ENCODE results near the gene DAPK3.
"Not testable (repeated sequence)": the region's sequence is repeated elsewhere in the genome, so short reads cannot be mapped to it uniquely, and the experiment has no call there.

The DAPK3 gene

DNA sequence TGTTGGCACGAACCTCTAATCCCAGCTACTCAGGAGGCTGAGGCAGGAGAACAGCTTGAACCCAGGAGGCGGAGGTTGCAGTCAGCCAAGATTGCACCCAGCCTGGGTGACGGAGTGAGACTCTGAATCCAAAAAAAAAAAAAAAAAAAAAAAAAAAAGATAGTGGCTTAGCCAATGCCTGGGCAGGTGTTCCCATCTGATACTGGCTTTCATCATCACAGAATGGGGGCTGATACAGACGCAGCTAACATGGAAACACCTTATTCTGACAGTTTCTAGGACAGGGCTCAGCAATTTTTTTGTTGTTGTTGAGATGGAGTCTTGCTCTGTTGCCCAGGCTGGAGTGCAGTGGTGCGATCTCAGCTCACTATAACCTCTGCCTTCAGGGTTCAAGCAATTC is 29.9 kb upstream of the DAPK3 start:
- DNase-seq = not testable (repeated sequence)

DNA sequence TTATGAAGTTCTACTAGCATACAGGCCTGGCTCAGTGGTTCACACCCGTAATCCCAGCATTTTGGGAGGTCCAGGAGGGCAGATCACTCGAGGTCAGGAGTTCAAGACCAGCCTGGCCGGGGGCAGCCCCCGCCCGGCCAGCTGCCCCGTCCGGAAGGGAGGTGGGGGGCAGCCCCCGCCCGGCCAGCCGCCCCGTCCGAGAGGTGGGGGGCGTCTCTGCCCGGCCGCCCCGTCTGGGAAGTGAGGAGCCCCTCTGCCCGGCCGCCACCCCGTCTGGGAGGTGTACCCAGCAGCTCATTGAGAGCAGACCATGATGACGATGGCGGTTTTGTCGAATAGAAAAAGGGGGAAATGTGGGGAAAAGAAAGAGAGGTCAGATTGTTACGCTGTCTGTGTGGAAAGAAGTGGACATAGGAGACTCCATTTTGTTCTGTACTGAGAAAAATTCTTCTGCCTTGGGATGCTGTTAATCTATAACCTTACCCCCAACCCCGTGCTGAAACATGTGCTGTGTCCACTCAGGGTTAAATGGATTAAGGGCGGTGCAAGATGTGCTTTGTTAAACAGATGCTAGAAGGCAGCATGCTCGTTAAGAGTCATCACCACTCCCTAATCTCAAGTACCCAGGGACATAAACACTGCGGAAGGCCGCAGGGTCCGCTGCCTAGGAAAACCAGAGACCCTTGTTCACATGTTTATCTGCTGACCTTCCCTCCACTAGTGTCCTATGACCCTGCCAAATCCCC is 27.9 kb upstream of the DAPK3 start:
- not testable (repeated sequence) for DNase-seq

DNA sequence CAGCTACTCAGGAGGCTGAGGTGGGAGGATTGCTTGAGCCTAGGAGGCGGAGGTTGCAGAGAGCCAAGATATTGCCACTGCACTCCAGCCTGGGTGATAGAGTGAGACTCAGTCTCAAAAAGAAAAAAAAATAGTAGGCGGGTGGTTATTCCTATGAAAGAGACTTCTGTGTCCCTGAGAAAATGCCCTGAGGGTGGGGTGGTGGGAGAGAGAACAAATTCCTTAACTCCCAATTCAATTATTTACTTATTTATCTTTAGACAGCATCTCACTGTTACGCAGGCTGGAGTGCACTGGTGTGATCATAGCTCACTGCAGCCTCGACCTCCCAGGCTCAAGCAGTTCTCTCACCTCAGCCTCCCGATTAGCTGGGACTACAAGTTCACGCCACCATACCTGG is 24.7 kb upstream of the DAPK3 start:
- no peak for DNase-seq

DNA sequence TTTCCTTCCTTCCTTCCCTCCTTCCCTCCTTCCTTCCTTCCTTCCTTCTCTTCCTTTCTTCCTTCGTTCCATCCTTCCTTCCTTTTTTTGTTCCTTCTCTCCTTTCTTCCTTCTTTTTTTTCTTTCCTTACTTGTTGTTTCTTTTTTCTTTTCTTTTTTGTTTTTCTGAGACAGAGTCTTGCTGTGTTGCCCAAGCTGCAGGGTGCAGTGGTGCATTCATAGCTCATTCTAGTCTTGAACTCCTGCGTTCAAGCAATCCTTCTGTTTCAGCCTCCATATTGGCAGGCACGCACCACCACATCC is 19.9 kb upstream of the DAPK3 start:
- no peak for DNase-seq

DNA sequence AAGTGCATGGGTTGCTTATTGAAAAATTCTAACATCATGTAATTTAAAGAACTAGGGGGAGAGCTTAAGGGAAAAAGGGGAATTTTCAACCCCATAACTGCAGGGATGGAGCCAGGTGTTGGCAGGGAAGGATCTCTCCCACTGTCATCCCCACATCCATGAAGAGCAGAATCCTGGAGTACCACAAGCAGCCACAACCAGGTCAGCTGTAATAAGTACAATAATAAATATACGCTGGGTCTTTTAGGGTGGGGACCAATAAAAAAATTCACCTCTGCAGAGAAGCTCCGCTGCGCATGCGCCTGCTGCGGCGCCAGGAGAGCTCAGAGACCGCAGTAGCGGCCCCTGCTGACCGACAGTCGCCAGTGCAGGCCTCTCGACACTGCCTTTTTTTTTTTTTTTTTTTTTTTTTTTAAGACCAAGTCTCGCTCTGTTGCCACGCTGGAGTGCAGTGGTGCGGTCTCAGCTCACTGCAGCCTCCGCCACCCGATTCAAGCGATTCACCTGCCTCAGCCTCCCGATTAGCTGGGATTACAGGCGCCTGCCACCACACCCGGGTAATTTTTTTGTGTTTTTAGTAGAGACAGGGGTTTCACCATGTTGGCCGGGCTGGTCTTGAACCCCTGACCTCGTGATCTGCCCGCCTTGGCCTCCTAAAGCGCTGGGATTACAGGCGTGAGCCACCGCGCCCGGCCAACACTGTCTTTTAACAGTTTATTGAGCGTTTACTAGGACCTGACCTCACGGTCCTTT is 16.9 kb upstream of the DAPK3 start:
- DNase-seq = peak; percentile 82 to 95

DNA sequence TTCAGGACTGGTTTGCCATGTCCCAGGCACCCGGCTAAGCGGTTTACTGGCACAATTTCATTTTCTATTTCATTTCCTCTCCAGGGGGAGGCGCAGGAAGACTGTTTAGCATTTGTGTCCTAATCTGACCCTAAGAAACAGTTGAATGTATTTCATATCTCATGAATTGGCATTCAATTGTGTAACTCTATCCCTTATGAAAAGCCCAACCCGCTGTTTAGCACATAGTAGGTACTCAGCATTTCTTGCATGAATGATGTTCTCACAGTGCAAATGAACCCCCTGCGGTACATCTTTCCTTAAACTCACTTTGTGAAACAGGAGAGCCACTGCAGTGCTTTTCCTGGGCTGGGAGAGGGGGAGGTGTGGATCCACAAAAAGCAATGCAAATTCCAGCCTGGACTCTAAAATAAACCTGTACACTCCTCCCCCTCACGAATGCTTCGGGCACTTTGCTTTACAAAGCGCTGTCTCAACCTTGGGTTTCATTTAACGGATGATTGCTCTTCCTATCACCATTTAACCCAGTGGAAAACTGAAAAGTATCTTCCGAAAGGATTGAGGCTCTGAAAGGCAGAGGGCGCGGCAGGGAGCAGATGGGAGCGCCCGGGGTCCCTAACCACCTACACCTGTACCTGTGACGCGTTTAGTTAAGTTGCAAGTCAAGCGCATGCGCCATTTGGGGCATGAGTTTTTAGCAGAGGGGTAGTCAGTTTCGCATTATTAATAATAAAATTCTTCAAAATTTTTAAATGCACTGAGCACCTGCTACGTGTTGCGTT is 15.6 kb upstream of the DAPK3 start:
- DNase-seq = peak; percentile 83 to 90

DNA sequence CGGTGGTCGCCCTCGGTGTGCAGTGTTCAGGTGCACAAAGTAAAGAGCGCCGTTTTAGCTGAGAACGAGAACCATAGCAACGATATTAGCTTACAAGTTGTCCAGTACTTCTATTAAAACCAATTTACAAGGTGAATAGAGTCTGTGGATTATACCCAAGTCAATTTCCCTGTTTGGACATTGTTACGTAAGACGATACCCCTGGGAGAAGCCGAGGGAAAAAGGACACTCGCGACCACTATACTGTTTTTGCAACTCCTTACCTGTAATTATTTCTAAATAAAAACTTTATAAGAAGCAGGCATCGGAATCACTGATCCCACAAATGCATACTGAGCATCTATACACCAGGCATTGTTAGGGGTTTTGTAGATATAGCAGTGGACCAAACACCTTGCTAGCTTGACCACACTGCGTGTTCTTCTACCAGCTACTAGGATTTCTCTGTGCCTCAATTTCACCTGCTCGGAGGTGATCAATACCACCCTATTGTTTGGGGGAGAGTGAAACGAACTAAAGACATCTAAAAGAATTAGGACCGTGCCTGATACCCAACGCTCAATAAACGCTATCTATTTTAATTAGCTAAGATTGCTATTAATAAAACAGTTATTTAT is 14.9 kb upstream of the DAPK3 start:
- no peak for DNase-seq

DNA sequence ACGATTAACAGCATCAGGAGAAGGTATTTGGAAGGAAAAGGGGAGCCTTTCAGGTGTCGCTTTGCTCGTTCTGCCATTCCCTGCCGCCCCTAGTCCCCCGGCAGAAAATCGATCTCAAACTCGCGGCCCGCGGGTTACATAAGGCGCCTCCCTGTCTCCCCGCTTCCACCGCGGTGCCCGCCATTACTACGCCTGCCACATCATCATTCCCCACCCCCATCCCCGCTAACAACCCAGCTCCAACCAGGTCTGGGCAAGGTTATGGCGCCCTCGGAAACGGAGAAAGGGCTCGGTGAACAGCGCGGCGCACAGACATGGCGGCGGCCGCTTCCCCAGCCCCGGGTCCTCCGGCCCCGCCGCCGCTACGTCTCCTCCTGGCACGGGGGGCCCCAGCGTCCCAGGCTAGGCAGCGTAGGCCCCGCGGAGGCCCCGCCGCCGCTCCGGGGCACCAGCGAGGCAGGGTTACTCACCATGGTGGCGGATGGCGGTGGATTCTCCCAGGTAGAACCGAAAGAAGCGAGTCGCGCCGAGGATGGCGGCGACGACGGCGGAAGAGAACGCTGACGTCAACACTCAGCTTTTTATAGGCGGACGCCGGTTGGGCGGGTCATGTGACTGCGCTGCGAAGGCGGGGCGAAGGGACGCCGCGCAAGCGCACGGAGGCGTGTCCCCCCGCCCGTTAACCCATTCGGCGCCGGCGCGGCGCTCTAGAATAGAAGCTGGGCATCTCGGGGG is 14.2 kb upstream of the DAPK3 start, which contains the start of gene EEF2:
Gene EEF2, minus strand, starts transcription at position 556 of the 735 bp plus-strand sequence. Its CDS starts 83 bp downstream, at position 473.
- DNase-seq = peak; percentile 87 to 98

DNA sequence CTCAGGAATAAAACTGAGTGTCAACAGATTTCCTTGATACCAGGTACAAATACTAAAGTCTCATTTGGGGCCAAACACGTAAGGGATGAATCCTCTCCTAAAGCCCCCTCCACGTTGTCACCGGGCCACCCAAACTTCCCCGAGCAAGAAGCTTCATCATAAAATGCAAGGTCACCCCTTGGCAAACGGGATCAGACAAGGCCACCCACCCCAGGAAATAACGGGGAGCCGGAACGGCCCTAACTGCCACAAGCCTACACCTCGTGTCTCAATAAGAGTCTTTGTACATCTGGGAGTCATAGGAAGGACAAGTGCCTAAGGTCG is 13.6 kb upstream of the DAPK3 start:
- DNase-seq = no peak

DNA sequence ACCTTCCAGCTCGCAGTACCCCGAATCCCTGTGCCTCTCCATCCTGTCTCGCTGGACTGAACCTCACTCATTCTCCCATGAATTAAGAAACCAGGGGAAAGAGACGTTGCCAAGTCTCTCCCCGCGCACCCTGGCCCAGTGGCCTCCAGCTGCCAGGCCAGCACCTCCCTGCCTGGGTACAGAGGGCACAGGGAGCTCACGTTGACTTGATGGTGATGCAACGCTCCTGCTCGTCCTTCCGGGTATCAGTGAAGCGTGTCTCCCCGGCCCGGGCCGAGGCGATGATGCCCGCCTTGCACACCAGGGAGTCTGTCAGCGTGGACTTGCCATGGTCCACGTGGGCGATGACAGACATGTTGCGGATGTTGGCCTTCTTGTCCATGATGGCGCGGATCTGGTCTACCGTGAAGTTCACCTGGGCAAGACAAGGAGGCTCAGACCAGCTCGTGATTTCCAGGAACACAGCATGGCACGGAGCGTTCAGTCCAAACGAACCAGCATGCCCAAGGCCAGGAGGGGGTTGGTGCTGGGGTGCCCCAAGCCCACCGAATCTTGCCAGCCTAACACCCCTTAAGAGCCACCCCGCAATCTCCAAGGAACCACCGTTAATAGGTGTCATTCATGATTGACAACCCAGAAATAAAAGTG is 13.2 kb upstream of the DAPK3 start:
- no peak for DNase-seq

DNA sequence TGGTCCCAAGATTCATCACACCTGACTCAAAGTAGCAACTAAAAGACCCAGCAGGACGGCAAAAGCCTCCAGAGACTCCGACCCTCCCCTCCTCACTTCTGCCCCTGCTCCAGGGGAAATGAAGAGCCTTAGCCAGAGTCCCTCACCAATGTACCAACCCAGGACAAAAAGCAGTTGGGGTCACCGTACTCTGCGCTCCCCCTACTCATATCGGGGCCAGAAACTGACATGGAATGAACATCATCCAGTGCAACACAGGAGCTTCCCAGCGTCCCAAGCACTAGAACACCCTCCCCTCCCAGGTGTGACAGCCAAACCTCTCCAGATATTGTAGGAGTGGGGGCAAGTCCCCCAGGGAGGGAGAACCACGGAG is 12.6 kb upstream of the DAPK3 start:
- DNase-seq = no peak

DNA sequence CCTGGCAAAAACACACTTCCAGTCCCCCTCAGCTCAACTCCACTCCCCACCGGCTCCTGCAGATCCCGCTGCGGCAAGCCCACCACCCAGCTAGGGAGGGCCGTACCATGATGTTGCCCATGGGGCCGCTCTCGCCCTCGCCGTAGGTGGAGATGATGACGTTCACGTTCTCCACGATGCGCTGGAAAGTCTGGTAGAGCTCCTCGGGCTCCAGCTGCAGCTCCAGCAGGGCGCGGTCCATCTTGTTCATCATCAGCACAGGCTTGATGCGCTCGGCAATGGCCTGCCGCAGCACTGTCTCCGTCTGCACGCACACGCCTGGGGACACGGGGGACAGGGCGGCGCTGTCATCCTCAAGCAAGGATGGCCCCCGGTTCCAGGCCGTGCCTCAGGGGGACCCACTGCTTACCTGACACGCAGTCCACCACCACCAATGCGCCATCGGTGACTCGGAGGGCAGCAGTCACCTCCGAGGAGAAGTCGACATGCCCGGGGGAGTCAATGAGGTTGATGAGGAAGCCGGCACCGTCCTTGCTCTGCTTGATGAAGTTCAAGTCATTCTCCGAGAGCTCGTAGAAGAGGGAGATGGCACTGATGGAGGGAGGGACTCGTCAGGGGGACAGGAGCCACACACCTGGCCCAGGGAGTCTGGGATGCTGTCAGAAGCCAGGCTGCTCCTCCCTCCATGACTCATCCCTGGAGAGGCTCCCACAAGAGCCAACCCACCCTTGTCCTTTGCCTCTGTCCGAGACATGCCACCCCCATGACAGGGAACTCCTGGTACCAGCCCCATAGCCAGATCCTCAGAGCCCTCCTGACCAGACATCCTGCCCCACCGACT is 12.0 kb upstream of the DAPK3 start:
- DNase-seq = no peak

DNA sequence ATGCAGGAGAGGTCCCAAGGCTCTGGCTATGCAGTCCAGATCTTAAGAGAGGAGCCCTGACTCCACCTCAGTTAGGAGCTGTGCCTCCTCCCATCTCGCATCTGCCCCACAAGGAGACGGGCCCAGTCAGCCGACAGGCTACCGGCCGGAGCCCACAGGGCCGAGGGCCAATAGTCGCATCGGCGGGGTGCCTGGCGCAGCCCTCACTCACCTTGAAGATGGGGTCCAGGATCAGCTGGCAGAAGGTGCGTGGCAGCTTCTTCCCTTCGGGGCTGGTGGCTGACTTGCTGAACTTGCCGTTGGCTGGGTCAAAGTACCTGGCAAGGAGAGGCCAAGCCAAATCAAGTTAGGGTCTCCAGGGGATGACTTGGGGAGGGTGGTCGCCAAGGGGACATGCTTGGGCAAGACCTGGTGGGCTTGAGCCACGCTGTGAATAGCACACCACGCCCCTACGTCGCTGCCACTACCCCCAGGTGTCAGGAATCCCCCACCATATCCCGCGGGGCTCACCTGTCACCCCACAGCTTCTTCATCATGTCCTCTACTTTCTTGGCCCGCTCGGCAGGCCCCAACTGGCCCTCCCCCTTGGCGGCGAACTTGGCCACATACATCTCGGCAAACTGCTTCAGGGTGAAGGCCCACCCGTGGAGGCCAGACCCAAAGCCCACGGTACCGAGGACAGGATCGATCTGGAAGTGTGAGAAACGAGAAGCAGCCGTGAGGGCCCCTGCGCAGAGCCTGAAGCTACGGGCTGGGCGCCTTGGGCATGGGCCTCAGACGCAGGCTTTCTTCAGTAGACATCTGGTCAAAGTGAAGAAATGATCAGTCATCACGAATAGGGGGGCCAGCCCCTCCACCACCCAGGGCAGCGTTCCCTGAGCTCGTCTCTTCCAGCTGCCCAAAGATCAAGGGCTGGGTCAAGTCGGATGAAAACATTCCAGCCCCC is 11.1 kb upstream of the DAPK3 start:
- no peak for DNase-seq

DNA sequence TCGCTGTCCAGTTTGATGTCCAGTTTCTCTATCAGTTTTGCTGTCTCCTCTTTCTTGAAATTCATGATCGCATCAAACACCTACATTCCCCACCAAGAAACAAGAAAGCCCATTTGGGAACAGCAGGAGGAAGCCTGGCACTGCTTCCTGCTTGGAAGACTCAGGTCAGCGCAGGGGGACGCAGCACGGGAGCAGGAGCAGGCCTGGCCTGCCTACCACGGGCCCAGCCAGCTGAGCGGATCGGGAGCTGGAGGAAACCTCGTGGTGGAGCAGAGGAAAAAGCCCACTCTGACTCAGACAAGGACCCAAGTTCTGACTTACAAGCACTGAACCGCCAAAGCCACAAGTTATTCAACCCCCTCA is 10.5 kb upstream of the DAPK3 start:
- DNase-seq = no peak

DNA sequence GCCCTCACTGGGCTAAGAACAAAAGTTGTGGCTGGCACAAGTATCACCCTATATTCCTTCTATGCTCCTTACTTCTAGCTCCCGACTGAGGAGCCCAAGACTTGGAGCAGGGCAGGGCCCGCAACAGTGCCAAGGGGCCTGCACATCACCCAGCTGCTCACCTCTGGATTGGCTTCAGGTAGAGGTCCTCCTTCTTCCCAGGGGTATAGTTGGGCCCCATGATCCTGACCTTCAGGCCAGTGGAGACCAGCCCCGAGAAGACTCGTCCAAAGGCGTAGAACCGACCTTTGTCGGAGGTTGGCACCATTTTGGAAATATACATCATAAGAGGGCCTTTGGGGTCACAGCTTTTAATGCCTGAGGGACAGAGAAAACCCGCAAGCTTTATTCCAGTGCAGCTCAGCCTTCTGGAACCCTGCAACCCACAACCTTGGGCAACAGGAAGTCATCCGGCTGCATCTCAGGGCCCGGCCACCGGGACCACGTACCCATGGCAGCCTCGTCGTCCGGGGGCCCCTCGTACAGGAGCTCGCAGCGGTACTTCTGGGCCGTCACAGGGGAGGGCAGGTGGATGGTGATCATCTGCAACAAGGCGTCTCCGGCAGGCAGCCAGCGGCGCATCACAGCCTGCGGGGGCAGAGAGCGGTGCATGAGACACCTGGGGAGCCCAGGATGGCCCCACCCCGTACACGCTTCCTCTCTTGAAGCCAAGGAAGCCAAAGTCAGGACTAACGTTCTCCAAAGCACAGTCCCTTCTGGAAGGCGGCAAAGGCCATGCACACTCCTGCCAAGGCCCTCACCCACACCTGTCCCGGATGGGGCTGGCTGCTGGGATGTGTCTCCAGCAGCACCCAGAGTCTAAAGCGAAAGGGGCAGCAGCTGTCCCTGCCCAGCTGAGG is 9.7 kb upstream of the DAPK3 start:
- DNase-seq = no peak

DNA sequence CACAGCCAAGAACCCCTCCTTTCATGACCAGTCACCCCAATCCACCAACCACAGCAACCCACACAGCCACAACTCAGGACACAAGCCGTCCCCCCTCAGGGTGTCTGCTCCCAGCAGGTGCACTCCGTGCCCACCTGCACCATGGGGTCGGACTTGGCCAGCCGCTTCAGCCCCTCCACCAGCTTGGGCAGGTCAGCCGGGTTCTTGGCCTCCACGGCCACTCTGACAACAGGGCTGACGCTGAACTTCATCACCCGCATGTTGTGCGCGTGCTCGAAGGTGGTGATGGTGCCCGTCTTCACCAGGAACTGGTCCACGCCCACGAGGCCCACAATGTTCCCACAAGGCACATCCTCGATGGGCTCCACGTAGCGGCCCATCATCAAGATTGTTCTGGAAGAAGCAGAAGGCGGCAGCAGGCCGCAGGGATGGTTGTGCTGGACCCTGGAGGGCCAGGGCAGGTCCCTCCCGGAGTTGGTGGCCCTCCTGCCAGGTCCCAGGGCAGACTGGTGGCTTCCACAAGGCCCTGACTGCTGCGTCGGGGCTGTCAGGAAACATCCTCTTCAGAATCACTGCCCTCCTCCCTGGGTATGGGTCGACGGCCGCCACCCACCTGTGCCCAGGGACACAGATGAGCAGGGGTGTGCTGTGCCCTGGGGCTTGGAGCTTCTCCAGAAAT is 8.9 kb upstream of the DAPK3 start:
- no peak for DNase-seq

DNA sequence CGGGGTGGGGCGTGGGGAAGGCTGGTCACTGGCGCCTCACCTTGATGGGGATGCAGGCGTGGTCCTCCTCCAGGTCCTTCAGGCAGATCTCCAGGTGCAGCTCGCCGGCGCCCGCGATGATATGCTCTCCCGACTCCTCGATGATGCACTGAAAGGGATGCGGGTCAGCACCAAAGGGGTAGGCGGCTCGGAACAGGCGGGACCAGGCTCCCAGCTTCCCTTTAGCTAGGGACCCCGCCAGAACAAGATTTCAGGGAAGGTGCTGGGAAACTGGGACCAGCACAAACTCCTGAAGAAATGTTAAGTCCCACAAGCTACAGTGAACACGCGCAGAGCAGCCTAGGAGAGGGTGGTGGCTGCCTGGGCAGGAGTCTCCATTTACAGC is 8.4 kb upstream of the DAPK3 start:
- no peak for DNase-seq

DNA sequence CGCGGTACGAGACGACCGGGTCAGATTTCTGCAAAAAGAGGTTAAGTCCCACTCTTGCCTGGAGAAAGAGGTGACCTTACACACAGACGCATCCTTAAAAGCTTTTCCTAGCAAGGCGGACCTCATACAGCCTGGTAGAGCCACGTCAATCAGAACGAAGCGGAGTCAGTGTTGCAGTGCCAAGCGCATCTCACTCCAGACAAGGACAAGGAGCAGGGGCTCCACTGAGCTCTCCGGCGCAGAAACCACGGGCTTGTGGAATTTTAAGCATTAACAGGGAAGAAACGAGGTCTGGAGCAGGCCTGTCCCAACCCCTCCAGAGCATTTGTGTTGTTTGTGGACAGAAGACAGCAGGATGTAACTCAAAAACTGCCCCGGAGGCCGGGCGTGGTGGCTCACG is 7.2 kb upstream of the DAPK3 start:
- no peak for DNase-seq
